HepG2 (cell line): ENCODE data around the gene PRKCSH. TPM values are rescaled to one million over a fixed set of nuclear protein-coding genes. Genes with fewer than 3 reads are reported as not detected.

Experiments
- ATAC-seq: fragments of 200-7000 bp; cut with Tn5 transposase; 3 replicates; pipeline ENCODE4 v1.9.1; 2020; ENCODE audit warnings: mild to moderate bottlenecking, moderate library complexity
- BruUV-seq: library from RNA; stranded (reverse); fragments of 400-500 nt; replicated peaks from 2 replicates; lab custom pipeline; 2021; lab: Mats Ljungman, UMichigan
- CTCF ChIA-PET: fragments of 300-600 bp; formaldehyde crosslinking; extraction: SDS; loops from one replicate; lab custom pipeline; 2021; ENCODE audit warnings: low total read pairs, inconsistent platforms, low intra/inter-chr PET ratio; lab: Yijun Ruan, JAX
- POLR2A ChIA-PET: fragments of 350-600 bp; sonication (Branson Sonifier 250); formaldehyde crosslinking; loops from one replicate; lab custom pipeline; 2020; ENCODE audit warnings: antibody characterized with exemption, inconsistent platforms; lab: Yijun Ruan, JAX
- DNase-seq: peaks from one replicate; pipeline ENCODE4 v3.0.0-alpha.2; 2015; ENCODE audit warnings: low spot score
- FAIRE-seq: peaks from 3 replicates; lab custom pipeline; 2011; peaks lifted over from hg19 to GRCh38; lab: Jason Lieb, UNC
- H2AFZ ChIP-seq: one replicate; pipeline ENCODE4 v1.6.1; 2011; ENCODE audit warnings: low read length, inconsistent platforms
- H3K27ac ChIP-seq: fragments of 300-600 bp; 3 replicates; pipeline ENCODE4 v1.8.0; 2011; ENCODE audit warnings: mixed run types, mild to moderate bottlenecking, mixed read lengths, low read length, inconsistent platforms; ENCODE audit not compliant: insufficient read depth; ENCODE audit errors: extremely low read length
- H3K27me3 ChIP-seq, 2 experiments: fragments of 200-600 bp in 1 of 2; 2 replicates in 1 of 2; 3 replicates in 1 of 2; pipeline versions ENCODE4 v1.6.0 to v1.8.0; 2011; ENCODE audit warnings: low read length in 2 of 2, mild to moderate bottlenecking in 2 of 2, moderate library complexity in 2 of 2, inconsistent platforms in 1 of 2; ENCODE audit not compliant: insufficient read depth in 2 of 2, control insufficient read depth in 1 of 2
- H3K36me3 ChIP-seq, 2 experiments: fragments of 200-600 bp in 1 of 2; replicated peaks in 1 of 2; 2 replicates in 1 of 2; 3 replicates in 1 of 2; pipeline versions ENCODE4 v1.5.1 to v1.8.0; 2011; ENCODE audit warnings: low read length in 2 of 2, inconsistent platforms in 1 of 2; ENCODE audit not compliant: insufficient read depth in 2 of 2, control insufficient read depth in 1 of 2
- H3K4me1 ChIP-seq: 2 replicates; pipeline ENCODE4 v1.5.1; 2012; ENCODE audit warnings: low read length, inconsistent platforms; ENCODE audit not compliant: insufficient read depth
- H3K4me2 ChIP-seq: 2 replicates; pipeline ENCODE4 v1.6.0; 2011; ENCODE audit warnings: low read depth, low read length, inconsistent platforms
- H3K4me3 ChIP-seq, 3 experiments: fragments of 200-600 bp in 1 of 3; sonication (generic), shearing (Covaris generic) in 1 of 3; replicated peaks in 1 of 3; 2 replicates each; pipeline ENCODE4 v1.5.1; 2011 to 2016; ENCODE audit warnings: low read length in 3 of 3, inconsistent platforms in 2 of 3, low read depth in 2 of 3, mild to moderate bottlenecking in 2 of 3, control low read depth in 1 of 3, mixed read lengths in 1 of 3; ENCODE audit not compliant: insufficient read depth in 1 of 3
- H3K79me2 ChIP-seq: one replicate; pipeline ENCODE4 v1.6.1; 2011; ENCODE audit warnings: low read length, inconsistent platforms; ENCODE audit not compliant: insufficient read depth
- H3K9ac ChIP-seq: 2 replicates; pipeline ENCODE4 v1.6.0; 2011; ENCODE audit warnings: mild to moderate bottlenecking, low read depth, low read length, inconsistent platforms; ENCODE audit not compliant: insufficient read depth
- H3K9me3 ChIP-seq: 2 replicates; pipeline ENCODE4 v1.5.1; 2012; ENCODE audit warnings: mild to moderate bottlenecking, low read length
- H4K20me1 ChIP-seq: 2 replicates; pipeline ENCODE4 v1.6.0; 2011; ENCODE audit warnings: inconsistent platforms, mild to moderate bottlenecking, low read length, moderate library complexity; ENCODE audit not compliant: insufficient read depth
- ARID2 ChIP-seq: sonication (generic); formaldehyde crosslinking; IDR thresholded peaks from 2 replicates; pipeline ENCODE4 v1.8.1; 2022; ENCODE audit warnings: mild to moderate bottlenecking, missing genetic modification reagents, borderline replicate concordance
- CCAR2 ChIP-seq: fragments of 200-400 bp; formaldehyde crosslinking; optimal IDR thresholded peaks from 2 replicates; pipeline ENCODE3; 2018; ENCODE audit warnings: low read depth, mild to moderate bottlenecking, low read length, moderate library complexity
- CEBPG ChIP-seq: IDR thresholded peaks from 2 replicates; pipeline ENCODE4 v1.6.1; 2016
- NR2C2 ChIP-seq: sonication (generic); formaldehyde crosslinking; IDR thresholded peaks from 2 replicates; pipeline ENCODE4 v1.4.0; 2020; ENCODE audit warnings: missing genetic modification reagents, mild to moderate bottlenecking, moderate library complexity, borderline replicate concordance
- RBM39 ChIP-seq: fragments of 200-400 bp; formaldehyde crosslinking; IDR thresholded peaks from one replicate; pipeline ENCODE4 v1.6.1; 2018; ENCODE audit warnings: antibody characterized with exemption, mild to moderate bottlenecking, low read depth, low read length; ENCODE audit not compliant: poor library complexity, severe bottlenecking
- TRIM24 ChIP-seq: sonication (generic); formaldehyde crosslinking; IDR thresholded peaks from 2 replicates; pipeline ENCODE4 v1.8.0; 2022; ENCODE audit warnings: mild to moderate bottlenecking, missing genetic modification reagents
- ZNF530 ChIP-seq: sonication (generic); formaldehyde crosslinking; IDR thresholded peaks from 2 replicates; pipeline ENCODE4 v1.5.0; 2020; ENCODE audit warnings: low read depth, mild to moderate bottlenecking, missing genetic modification reagents
- ZNF607 ChIP-seq: sonication (generic); formaldehyde crosslinking; IDR thresholded peaks from 2 replicates; pipeline ENCODE4 v1.5.1; 2020; ENCODE audit warnings: missing genetic modification reagents, mild to moderate bottlenecking, borderline replicate concordance
- ZNF619 ChIP-seq: sonication (generic); formaldehyde crosslinking; IDR thresholded peaks from 2 replicates; pipeline ENCODE4 v1.4.0; 2020; ENCODE audit warnings: mild to moderate bottlenecking, missing genetic modification reagents
- ZNF878 ChIP-seq: sonication (generic); formaldehyde crosslinking; IDR thresholded peaks from 2 replicates; pipeline ENCODE4 v1.8.1; 2023; ENCODE audit warnings: mild to moderate bottlenecking, missing genetic modification reagents, moderate library complexity
- WGBS: methylation state at CpG from one replicate; pipeline ENCODE4 v1.1.6; 2017; ENCODE audit warnings: low lambda C conversion rate; 5-methylcytosine and 5-hydroxymethylcytosine counted together
- in situ Hi-C: cut with HindIII; loops from 2 replicates; pipeline ENCODE4 v1.10.0; 2017; ENCODE audit warnings: low pct_unique_long_range_greater_than_20kb; ENCODE audit not compliant: extremely low pct_ligation_motif_present
- intact Hi-C: fragments of 100-400 bp; cut with micrococcal nuclease; formaldehyde crosslinking; loops from one replicate; pipeline ENCODE4 v1.10.0; 2022; ENCODE audit not compliant: unreplicated experiment
- polyA plus RNA-seq, 8 experiments: library from polyadenylated mRNA; depleted of rRNA in 3 of 8; stranded (reverse) in 7 of 8; unstranded in 1 of 8; fragments of >200 nt; fragmentation: Illumina TruSeq in 4 of 8; extraction: Trizol in 4 of 8; gene quantifications; 2 replicates each; pipeline versions ENCODE4 v1.2.1 to v1.2.3, GENCODE V29; 2011 to 2016; ENCODE audit warnings: low read depth in 4 of 8, missing spikeins in 1 of 8, mixed read lengths in 1 of 8; ENCODE audit not compliant: insufficient read depth in 1 of 8
- total RNA-seq, 5 experiments: library from RNA; depleted of rRNA; stranded (reverse); fragments of >200 nt; fragmentation: Illumina TruSeq; extraction: Trizol; gene quantifications; 2 replicates each; pipeline ENCODE4 v1.2.3, GENCODE V29; 2016; ENCODE audit warnings: low read depth in 1 of 5
- TF ChIP-seq, protein P1 (sequence below): sonication (generic); formaldehyde crosslinking; IDR thresholded peaks from 2 replicates; pipeline ENCODE4 v1.9.0; 2021; ENCODE audit warnings: missing genetic modification reagents, borderline replicate concordance
- TF ChIP-seq, protein P2 (sequence below): sonication (generic); formaldehyde crosslinking; IDR thresholded peaks from 2 replicates; pipeline ENCODE4 v1.4.0; 2020; ENCODE audit warnings: missing genetic modification reagents
- TF ChIP-seq, protein P3 (sequence below): sonication (generic); formaldehyde crosslinking; IDR thresholded peaks from 2 replicates; pipeline ENCODE4 v1.5.0; 2020; ENCODE audit warnings: mild to moderate bottlenecking, missing genetic modification reagents

PRKCSH gene
- total and polyA plus RNA-seq, 2 of the 13 experiments (the other 11 are each of a cell fraction or from before 2014, with no cell fraction given), result 85.1 to 125 TPM

GRCh38 chr19:11420429-11421370 lies 14.7 kb upstream of the PRKCSH start:
- in situ Hi-C loops (loop anchor here (5.0 kb wide), 1 partner anchor 38 kb away; the partner anchor contains the start of gene EPOR), intact Hi-C loops (loop anchor here (5.0 kb wide), 1 partner anchor 38 kb away; the partner anchor contains the start of gene EPOR)
- H3K36me3 ChIP-seq, result no peaks in the 10 kb centered on the region
- ATAC-seq (no peak), FAIRE-seq (no peak), DNase-seq (no peak)
- ChIA-PET POLR2A (interaction anchor here (0.8 to 3.1 kb wide), 5 partner anchors 14 to 46 kb away, joined by 6 to 15 read pairs (median 9); partner anchors contain the start of genes ODAD3, PRKCSH and SWSAP1), CTCF (no interaction called here)
- no TSS peak for BruUV-seq
- peak overlapping the region; percentile 79 for H3K4me2 ChIP-seq
- no peak overlapping the region for H2AFZ ChIP-seq
- H3K4me1 ChIP-seq, result peaks cover 51% of the 10 kb centered on the region
- peaks cover 3 to 35% of the 10 kb centered on the region in 2 experiments; a peak in 4 of 5 replicates for H3K27me3 ChIP-seq
- peak overlapping the region; percentile 36 to 69 (median 45) for H3K4me3 ChIP-seq
- no peaks in the 10 kb centered on the region for H4K20me1 ChIP-seq
- no peaks in the 10 kb centered on the region for H3K79me2 ChIP-seq
- no peaks in the 10 kb centered on the region for H3K9me3 ChIP-seq
- WGBS, result 8% methylated on average over 27 of the region's 46 CpGs
- H3K9ac ChIP-seq, result no peak overlapping the region
- no peak overlapping the region for H3K27ac ChIP-seq
- TF ChIP-seq, protein P1, sequence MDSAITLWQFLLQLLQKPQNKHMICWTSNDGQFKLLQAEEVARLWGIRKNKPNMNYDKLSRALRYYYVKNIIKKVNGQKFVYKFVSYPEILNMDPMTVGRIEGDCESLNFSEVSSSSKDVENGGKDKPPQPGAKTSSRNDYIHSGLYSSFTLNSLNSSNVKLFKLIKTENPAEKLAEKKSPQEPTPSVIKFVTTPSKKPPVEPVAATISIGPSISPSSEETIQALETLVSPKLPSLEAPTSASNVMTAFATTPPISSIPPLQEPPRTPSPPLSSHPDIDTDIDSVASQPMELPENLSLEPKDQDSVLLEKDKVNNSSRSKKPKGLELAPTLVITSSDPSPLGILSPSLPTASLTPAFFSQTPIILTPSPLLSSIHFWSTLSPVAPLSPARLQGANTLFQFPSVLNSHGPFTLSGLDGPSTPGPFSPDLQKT (CRISPR knock-in tag), result no peak
- TF ChIP-seq CCAR2, result no peak
- TF ChIP-seq ZNF878, result no peak
- TF ChIP-seq, protein P2, sequence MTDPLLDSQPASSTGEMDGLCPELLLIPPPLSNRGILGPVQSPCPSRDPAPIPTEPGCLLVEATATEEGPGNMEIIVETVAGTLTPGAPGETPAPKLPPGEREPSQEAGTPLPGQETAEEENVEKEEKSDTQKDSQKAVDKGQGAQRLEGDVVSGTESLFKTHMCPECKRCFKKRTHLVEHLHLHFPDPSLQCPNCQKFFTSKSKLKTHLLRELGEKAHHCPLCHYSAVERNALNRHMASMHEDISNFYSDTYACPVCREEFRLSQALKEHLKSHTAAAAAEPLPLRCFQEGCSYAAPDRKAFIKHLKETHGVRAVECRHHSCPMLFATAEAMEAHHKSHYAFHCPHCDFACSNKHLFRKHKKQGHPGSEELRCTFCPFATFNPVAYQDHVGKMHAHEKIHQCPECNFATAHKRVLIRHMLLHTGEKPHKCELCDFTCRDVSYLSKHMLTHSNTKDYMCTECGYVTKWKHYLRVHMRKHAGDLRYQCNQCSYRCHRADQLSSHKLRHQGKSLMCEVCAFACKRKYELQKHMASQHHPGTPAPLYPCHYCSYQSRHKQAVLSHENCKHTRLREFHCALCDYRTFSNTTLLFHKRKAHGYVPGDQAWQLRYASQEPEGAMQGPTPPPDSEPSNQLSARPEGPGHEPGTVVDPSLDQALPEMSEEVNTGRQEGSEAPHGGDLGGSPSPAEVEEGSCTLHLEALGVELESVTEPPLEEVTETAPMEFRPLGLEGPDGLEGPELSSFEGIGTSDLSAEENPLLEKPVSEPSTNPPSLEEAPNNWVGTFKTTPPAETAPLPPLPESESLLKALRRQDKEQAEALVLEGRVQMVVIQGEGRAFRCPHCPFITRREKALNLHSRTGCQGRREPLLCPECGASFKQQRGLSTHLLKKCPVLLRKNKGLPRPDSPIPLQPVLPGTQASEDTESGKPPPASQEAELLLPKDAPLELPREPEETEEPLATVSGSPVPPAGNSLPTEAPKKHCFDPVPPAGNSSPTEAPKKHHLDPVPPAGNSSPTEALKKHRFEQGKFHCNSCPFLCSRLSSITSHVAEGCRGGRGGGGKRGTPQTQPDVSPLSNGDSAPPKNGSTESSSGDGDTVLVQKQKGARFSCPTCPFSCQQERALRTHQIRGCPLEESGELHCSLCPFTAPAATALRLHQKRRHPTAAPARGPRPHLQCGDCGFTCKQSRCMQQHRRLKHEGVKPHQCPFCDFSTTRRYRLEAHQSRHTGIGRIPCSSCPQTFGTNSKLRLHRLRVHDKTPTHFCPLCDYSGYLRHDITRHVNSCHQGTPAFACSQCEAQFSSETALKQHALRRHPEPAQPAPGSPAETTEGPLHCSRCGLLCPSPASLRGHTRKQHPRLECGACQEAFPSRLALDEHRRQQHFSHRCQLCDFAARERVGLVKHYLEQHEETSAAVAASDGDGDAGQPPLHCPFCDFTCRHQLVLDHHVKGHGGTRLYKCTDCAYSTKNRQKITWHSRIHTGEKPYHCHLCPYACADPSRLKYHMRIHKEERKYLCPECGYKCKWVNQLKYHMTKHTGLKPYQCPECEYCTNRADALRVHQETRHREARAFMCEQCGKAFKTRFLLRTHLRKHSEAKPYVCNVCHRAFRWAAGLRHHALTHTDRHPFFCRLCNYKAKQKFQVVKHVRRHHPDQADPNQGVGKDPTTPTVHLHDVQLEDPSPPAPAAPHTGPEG (CRISPR knock-in tag), result no peak
- peak; percentile 93 for TF ChIP-seq CEBPG (CRISPR knock-in tag)
- TF ChIP-seq ZNF530 (CRISPR knock-in tag), result no peak
- TF ChIP-seq RBM39, result no peak
- no peak for TF ChIP-seq ZNF619 (CRISPR knock-in tag)
- TF ChIP-seq NR2C2 (CRISPR knock-in tag), result no peak
- no peak for TF ChIP-seq TRIM24 (CRISPR knock-in tag)
- TF ChIP-seq ZNF607 (CRISPR knock-in tag), result no peak
- TF ChIP-seq ARID2 (CRISPR knock-in tag), result no peak
- TF ChIP-seq, protein P3, sequence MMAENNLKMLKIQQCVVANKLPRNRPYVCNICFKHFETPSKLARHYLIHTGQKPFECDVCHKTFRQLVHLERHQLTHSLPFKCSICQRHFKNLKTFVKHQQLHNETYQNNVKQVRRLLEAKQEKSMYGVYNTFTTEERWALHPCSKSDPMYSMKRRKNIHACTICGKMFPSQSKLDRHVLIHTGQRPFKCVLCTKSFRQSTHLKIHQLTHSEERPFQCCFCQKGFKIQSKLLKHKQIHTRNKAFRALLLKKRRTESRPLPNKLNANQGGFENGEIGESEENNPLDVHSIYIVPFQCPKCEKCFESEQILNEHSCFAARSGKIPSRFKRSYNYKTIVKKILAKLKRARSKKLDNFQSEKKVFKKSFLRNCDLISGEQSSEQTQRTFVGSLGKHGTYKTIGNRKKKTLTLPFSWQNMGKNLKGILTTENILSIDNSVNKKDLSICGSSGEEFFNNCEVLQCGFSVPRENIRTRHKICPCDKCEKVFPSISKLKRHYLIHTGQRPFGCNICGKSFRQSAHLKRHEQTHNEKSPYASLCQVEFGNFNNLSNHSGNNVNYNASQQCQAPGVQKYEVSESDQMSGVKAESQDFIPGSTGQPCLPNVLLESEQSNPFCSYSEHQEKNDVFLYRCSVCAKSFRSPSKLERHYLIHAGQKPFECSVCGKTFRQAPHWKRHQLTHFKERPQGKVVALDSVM (CRISPR knock-in tag), result peak; percentile 48; the same call in 1 of the 2 replicates
